Transverse colon (tissue), 4 donors: Measurements from ENCODE around the gene SP100. TPM values are rescaled to one million over a fixed set of nuclear protein-coding genes. Genes with fewer than 3 reads are reported as not detected.

ENCODE experiments used
- DNase-seq: peaks from one replicate; pipeline ENCODE4 v3.0.0-alpha.2; 2019
- H3K27ac ChIP-seq, 4 donors: fragments of 200-600 bp; sonication (generic); 2 replicates each; pipeline ENCODE4 v1.5.1; 2016 to 2018; ENCODE audit warnings: inconsistent platforms in 4 of 4
- H3K27me3 ChIP-seq: fragments of 200-600 bp; sonication (generic); 2 replicates; pipeline ENCODE4 v1.5.1; 2017; ENCODE audit warnings: inconsistent platforms
- H3K36me3 ChIP-seq, 4 donors: fragments of 200-600 bp; sonication (generic); 2 replicates each; pipeline ENCODE4 v1.5.1; 2017 to 2019; ENCODE audit warnings: inconsistent platforms in 4 of 4
- H3K4me1 ChIP-seq, 4 donors: fragments of 200-600 bp; sonication (generic); 2 replicates each; pipeline ENCODE4 v1.5.1; 2017 to 2020; ENCODE audit warnings: inconsistent platforms in 4 of 4
- H3K4me3 ChIP-seq, 4 donors: fragments of 200-600 bp; sonication (generic); 1 replicate in 1 of 4; 2 replicates in 3 of 4; pipeline versions ENCODE4 v1.5.1 to v1.6.1; 2017 to 2019; ENCODE audit warnings: inconsistent platforms in 4 of 4
- H3K9me3 ChIP-seq, 2 donors: fragments of 200-600 bp; sonication (generic); 2 replicates each; pipeline ENCODE4 v1.5.1; 2017 to 2019; ENCODE audit warnings: inconsistent platforms in 2 of 2
- CTCF ChIP-seq, 5 experiments: fragments of 200-600 bp in 3 of 5; fragments of 450-650 bp in 2 of 5; sonication (generic) in 3 of 5; IDR thresholded peaks; 1 replicate in 2 of 5; 2 replicates in 3 of 5; pipeline ENCODE4 v1.5.1; 2016 to 2017; ENCODE audit warnings: antibody characterized with exemption in 5 of 5, inconsistent platforms in 3 of 5, mild to moderate bottlenecking in 2 of 5, moderate library complexity in 1 of 5
- EP300 ChIP-seq: sonication (generic); formaldehyde crosslinking; IDR thresholded peaks from one replicate; pipeline ENCODE4 v1.6.1; 2017; ENCODE audit warnings: antibody characterized with exemption, low read depth
- POLR2A ChIP-seq: fragments of 450-650 bp; IDR thresholded peaks from one replicate; pipeline ENCODE4 v1.6.1; 2016; ENCODE audit warnings: antibody characterized with exemption, mild to moderate bottlenecking, moderate library complexity
- POLR2AphosphoS5 ChIP-seq, 3 donors: sonication (generic); formaldehyde crosslinking; IDR thresholded peaks; one replicate each; pipeline ENCODE4 v1.6.1; 2016; ENCODE audit warnings: antibody characterized with exemption in 3 of 3
- WGBS, 2 donors: methylation state at CpG; one replicate each; pipeline ENCODE4 v1.1.5; 2018; ENCODE audit warnings: low coverage in 1 of 2; 5-methylcytosine and 5-hydroxymethylcytosine counted together
- in situ Hi-C, 4 donors: fragments of 200-750 bp; cut with MboI; loops; one replicate each; pipeline versions ENCODE4 v1.15.0 to v1.15.1; 2017; ENCODE audit warnings: low sequenced_read_pairs in 3 of 4, low pct_ligation_motif_present in 1 of 4, low pct_unique_long_range_greater_than_20kb in 1 of 4
- intact Hi-C: fragments of 100-400 bp; cut with DNase I; formaldehyde crosslinking; loops from one replicate; pipeline ENCODE4 v1.15.1; 2023; ENCODE audit warnings: low total_unique reads
- total RNA-seq, 4 donors: library from RNA; depleted of rRNA; stranded (reverse); fragments of >200 nt; gene quantifications; one replicate each; pipeline ENCODE4 v1.1.0, GENCODE V29; 2016

The SP100 gene
- total RNA-seq, 4 donors from 2014 or later = 44.6 to 252 (median 99.7) TPM

- DNase-seq = no peak
- H3K4me3 ChIP-seq = no peak overlapping the region
- H3K36me3 ChIP-seq = no peaks in the 10 kb centered on the region
- TF ChIP-seq POLR2A = no peak
- no peak for TF ChIP-seq EP300
- no peak for TF ChIP-seq CTCF (IDR thresholded peaks at IDR 0.05)
- no peak for TF ChIP-seq POLR2AphosphoS5 (IDR thresholded peaks at IDR 0.05)
- no peak overlapping the region for H3K27ac ChIP-seq
- H3K9me3 ChIP-seq = no peaks in the 10 kb centered on the region
- whole genome bisulfite sequencing, 2 donors = 71% methylated on average over 9 of the region's 9 CpGs; no CpG with 5 or more reads in 1 of the 2 donors
- intact Hi-C loops = no loop called here
- H3K27me3 ChIP-seq = no peaks in the 10 kb centered on the region
- in situ Hi-C loops = no loop called here
- no peaks in the 10 kb centered on the region for H3K4me1 ChIP-seq
Measured at GRCh38 chr2:230575642-230576324, 159.8 kb downstream of the SP100 start.

DNA sequence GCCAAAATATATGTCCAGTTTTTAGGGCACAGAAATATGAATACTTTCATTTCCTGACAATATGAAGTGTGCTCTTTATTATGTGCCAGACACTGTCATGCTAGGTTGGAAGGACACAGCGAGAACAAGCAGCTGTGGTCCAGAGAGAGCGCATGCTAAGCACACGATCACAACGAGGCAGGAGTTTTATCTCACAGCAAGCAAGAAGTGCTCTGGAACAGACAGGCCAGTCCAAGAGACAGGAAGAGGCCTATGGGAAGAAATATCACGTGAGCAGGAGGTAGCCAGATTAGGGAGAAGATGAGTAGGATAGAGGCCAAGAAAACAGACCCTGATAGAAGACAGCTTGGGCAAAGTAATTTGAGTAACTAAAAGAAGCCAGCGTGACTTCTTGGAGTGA is 161.1 kb downstream of the SP100 start:
- 68 to 89% methylated on average over 3 to 6 of the region's 6 CpGs for WGBS, 2 donors
- Histone ChIP-seq H3K36me3 (no peaks in the 10 kb centered on the region), H3K27me3 (no peaks in the 10 kb centered on the region), H3K4me1 (no peaks in the 10 kb centered on the region), H3K4me3 (no peak overlapping the region), H3K9me3 (no peaks in the 10 kb centered on the region), H3K27ac (no peak overlapping the region)
- intact Hi-C loops (no loop called here), in situ Hi-C loops (no loop called here)
- TF ChIP-seq CTCF (IDR thresholded peaks at IDR 0.05) (no peak), POLR2AphosphoS5 (IDR thresholded peaks at IDR 0.05) (no peak), EP300 (no peak), POLR2A (no peak)
- no peak for DNase-seq

- intact Hi-C loops (no loop called here), in situ Hi-C loops (no loop called here)
- WGBS, 2 donors = 3 to 7% methylated on average over 2 of the region's 2 CpGs
- no peak for TF ChIP-seq EP300
- no peak for TF ChIP-seq CTCF (IDR thresholded peaks at IDR 0.05)
- TF ChIP-seq POLR2AphosphoS5 (IDR thresholded peaks at IDR 0.05) = no peak
- TF ChIP-seq POLR2A = no peak
- no peaks in the 10 kb centered on the region for H3K9me3 ChIP-seq
- H3K27ac ChIP-seq = no peak overlapping the region
- DNase-seq = no peak
- H3K4me1 ChIP-seq = no peaks in the 10 kb centered on the region
- H3K36me3 ChIP-seq = no peaks in the 10 kb centered on the region
- H3K4me3 ChIP-seq = no peak overlapping the region
- H3K27me3 ChIP-seq = no peaks in the 10 kb centered on the region
Measured at GRCh38 chr2:230578106-230578505, 162.1 kb downstream of the SP100 start.

DNA sequence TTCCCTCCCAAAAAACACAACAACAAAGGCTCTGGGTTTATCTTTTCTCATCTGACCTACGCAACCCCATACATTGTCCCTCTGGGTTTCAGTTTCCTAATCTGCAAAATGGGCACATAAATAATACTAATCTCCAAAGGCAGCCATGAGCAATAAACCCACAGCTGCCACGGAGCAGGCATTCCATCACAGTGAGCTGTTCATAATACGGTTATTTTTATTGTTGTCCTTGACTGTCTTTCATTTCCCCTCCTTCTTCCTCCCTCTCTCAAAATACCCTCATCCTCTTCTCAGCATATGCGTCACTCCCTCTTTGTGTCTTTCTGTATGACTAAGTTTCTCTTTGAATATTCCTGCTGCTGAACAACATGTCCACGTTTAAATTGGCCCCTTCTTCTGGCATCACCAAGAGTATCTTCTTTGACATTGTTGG is 166.9 kb downstream of the SP100 start:
- WGBS, 2 donors = 73 to 74% methylated on average over 5 of the region's 5 CpGs
- intact Hi-C loops = no loop called here

More for the DNA sequence above, 166.9 kb downstream of the SP100 start:
- Histone ChIP-seq H3K4me1 (no peaks in the 10 kb centered on the region), H3K4me3 (no peak overlapping the region), H3K36me3 (no peaks in the 10 kb centered on the region), H3K9me3 (no peaks in the 10 kb centered on the region), H3K27me3 (no peaks in the 10 kb centered on the region), H3K27ac (no peak overlapping the region)
- in situ Hi-C loops = no loop called here
- no peak for DNase-seq
- TF ChIP-seq CTCF (IDR thresholded peaks at IDR 0.05) = no peak
- TF ChIP-seq POLR2AphosphoS5 (IDR thresholded peaks at IDR 0.05) = no peak
- TF ChIP-seq POLR2A = no peak
- no peak for TF ChIP-seq EP300
